ENCODE measurements around the gene IL25.

The IL25 gene

DNA sequence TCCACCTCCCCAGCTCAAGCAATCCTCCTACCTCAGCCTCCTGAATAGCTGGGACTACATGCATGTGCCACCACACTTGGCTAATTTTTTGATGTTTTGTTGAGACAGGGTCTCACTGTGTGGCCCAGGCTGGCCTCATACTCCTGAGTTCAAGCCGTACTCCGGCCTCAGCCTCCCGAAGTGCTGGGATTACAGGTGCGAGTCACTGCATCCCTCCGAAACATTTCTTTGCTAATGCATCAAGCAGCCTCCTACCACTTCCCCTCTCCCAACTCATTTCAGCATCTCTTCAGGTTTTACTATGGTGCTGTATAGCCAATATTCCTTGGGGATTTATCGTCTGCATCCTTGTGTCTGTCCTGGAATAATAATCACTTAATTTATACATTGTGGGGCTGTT lies 17.6 kb upstream of the IL25 start:
- no peak for DNase-seq

DNA sequence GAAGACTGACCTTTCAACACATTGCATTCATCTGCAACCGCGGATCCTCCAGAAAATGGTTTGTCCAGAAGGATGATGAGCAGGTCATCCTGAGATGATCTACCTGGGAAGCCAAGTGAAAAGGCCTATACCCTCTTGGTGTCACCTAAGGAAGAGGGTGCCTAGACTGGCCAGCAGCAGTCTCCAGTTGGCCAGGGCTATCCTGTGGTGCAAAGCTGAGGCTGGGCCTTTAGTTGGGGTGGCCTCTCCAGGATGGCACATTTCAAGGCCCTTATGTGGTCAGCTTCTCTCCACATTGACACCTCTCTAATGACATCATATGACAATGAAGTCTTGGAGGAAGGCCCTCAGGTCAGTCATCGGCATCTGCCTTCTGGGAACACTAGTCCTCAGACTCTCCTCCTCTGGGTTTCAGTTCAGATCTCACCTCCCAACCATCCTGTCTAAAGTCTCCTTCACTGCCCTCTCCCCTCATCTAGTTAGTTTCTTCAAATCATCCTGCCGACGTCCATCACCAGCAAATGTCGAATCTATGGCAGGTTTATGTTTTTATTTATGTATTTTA lies 16.7 kb upstream of the IL25 start:
- no peak for DNase-seq

DNA sequence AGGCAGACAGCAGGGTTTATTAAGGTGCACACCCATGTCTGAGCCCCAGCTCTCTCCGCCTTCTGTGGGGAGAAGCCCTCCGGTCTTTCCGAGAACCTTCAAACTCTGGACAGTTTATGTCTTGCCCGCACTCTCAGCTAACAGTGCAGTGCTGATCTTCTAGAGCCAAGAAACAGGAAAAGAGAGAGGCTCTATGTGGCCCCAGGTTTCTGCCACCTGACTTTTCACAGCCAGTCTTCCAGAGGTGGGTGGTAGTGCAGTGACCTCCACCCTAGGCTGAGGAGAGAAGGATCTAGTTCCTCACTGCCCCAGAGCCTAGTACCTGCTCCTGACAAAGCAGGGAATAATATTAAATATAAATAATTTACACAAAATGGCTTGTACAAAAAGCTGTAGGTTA lies 15.9 kb upstream of the IL25 start:
- DNase-seq: no peak

DNA sequence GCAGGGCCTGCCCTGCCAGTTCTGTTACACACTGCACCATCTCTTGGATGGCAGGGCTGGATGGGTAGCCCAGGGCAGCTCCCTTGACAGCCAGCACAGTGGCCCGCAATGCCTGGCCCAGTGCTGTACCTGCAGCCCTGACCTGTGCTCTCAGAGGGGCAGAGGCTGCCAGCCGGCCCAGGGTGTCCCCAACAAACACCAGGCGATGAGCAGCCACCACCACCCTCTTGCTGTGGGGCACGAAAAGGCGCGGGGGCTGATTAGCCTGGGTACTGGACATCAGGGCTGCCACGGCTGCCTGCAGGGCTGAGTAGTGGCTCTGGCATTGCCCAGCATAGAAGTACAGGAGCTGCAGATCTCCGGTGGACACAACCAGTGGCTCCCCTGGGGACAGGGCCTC lies 15.3 kb upstream of the IL25 start:
- DNase-seq: no peak

DNA sequence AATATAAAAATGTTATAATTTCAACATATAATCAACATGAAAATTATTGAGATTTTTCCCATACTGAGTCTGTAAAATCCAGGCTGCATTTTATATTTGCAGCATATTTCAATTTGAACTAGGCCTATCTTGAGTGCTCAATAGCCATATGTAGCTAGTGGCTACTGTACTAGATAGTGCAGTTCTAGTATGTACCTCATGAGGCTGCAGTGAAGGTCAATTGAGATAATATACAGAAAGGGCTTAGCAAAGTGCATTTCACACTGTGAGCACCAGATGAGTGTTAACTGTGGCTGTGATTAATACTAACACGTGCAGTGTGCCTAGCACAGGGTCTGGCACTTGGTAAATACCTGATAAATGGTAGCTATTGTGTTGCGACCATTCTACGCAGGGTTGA lies 14.6 kb upstream of the IL25 start:
- DNase-seq: no peak

DNA sequence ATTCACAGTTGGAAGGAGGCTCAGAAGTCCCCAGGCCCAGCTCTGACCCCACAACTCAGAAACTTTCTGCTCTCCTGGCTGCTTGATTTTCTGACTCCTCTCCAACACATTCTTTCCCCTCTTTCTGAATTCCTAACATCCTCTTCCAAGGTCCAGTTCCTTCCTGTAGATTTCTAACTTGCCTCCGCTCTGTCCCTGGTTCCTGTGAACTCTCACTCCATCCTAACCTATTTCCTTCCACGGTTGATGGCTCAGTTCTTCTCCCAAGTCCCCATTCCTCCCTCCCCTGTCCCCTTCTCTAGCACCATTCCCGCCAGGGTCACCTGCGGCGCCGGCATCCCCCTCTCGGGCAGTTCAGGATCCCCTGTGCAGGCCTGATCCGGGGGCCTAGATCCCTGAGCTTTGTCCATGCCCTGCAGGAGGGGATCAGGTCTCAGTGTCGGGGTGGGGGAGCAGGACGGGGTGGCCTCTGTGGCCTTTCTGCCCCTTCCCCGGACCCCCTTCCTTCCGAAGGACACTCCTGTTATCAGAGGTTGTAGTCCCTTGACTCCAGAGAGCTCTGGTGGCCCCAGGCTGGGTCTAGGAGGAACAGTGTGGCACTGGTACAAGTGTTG lies 13.9 kb upstream of the IL25 start:
- DNase-seq: no peak

DNA sequence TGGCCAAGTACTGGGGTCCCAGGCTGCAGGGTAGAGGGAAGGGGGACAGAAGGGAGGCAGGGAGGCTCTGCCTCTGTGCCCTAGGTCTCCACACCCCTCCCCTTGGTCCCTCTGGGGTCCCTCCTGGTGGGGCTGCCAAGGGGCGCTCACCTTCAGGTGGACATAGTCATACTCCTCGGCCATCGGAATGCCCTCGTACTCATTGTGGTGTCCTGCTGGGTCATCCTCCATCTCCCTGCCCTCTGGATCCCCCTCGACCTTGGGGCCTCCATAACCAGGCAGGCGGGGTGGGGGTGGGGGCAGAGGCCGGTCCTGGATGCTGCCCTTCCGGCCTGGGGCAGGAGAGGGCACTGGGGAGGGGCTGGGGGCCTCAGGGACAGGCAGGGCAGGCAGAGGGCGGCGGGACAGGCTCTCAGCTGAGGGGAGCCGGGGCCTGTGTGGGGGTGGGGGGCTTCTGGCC lies 13.4 kb upstream of the IL25 start:
- DNase-seq: no peak

DNA sequence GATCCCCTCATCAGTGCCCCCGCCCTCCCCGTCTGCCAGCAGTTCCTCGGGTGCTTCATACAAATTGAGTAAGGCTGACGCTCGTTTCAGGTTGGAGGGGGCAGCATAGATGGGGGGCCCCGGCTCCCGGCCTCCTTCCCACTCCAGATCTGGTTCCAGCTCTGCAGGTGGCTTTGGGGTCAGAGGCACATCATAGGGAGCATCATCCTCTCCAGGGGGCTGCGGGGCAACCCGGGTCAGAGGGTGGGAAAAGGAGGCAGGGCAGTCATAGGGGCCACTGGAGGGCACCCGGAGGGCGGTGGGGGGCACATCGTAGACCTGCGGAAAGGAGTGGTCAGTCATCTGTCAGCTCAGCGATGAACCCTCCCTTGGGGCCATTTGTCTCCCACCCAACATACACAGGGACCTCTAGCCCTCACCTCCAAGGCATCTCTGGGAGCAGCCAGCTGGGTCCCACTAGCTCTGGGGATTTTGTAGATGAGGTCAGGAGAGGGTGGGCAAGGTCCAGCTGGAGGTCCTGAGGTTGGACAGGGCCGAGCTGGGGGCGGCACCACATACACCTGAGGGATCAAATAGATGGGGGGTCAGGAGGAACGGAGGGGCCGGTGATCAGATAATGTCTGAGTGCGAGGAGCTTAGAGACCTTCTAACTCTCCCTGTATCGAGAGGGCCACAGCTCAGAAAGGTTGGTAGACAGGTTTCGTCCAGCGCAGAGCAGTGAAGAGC lies 12.7 kb upstream of the IL25 start:
- DNase-seq: no peak

DNA sequence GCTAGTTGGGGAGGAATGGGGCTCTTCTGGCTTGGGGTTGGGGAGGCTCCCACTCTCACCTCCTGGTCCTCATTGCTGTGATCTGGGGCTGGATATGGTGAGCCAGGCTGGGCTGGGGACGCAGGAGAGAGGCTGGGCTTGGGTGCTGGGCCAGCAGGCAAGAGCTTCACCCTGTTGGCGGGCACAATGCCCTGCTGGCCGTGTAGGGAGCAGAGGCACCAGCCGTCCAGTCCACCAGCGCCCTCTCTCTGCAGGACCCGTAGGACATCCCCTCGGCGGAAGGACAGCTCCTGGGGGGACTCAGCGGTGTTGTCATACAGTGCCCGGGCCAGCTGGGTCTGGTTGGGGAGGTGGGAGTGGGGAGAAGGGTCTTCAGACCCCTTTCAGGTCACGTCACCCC lies 12.1 kb upstream of the IL25 start:
- DNase-seq: no peak

DNA sequence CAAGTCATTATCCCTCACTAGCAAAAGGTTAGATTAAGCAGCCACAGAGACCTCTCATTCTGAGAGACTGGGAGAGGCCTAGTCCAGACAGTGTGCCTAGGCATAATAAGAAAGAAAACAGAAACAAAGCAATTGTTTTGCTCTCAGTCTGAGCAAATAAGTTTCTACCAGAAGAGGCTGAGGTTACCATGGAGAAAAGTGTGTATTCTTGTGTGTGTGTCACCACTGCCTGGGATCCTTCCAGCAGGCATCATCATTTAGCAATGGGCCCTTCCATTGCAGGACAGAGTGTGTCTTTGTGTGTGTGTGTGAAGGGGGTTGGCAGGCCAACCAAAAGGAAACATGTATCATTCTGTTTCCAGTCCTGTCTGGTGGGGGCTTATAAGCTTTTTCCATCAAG lies 11.3 kb upstream of the IL25 start:
- DNase-seq: no peak

DNA sequence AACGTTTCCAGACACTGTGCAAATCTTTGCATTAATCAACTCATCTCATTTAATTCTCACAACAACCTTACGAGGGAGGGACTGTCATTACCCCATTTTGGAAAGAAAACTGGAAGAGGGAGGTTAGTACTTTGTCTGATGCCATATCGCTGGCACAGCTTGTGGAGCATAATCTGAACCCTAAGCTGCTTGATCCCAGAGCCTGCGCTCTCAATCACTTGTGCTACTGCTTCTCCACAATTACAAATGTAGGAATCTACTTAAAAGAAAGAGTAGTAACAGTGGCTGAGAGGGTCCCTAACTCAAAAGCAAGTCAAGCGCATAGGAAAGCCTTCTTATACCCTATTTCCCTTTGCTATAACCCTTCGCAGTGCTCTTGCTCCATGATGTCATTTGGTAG lies 10.8 kb upstream of the IL25 start:
- DNase-seq: no peak

DNA sequence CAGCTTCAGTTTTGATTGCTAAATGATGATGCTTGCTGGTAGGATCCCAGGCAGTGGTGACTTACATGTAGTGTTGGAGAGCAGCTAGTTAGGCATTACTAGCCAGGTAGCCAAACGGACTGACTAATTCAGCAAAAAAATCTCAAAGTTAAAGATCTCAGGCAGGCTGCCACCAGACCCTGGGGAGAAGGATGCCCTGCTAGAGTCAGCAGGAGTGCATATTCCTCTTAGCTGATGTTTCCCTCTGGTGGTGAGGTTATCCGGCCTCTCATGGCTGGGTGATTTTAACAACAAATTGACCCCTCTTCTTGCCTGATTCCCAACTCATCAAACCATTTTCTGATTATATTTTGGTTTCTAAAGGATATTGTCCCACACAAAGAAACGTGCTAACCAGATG lies 10.4 kb upstream of the IL25 start:
- DNase-seq: no peak

DNA sequence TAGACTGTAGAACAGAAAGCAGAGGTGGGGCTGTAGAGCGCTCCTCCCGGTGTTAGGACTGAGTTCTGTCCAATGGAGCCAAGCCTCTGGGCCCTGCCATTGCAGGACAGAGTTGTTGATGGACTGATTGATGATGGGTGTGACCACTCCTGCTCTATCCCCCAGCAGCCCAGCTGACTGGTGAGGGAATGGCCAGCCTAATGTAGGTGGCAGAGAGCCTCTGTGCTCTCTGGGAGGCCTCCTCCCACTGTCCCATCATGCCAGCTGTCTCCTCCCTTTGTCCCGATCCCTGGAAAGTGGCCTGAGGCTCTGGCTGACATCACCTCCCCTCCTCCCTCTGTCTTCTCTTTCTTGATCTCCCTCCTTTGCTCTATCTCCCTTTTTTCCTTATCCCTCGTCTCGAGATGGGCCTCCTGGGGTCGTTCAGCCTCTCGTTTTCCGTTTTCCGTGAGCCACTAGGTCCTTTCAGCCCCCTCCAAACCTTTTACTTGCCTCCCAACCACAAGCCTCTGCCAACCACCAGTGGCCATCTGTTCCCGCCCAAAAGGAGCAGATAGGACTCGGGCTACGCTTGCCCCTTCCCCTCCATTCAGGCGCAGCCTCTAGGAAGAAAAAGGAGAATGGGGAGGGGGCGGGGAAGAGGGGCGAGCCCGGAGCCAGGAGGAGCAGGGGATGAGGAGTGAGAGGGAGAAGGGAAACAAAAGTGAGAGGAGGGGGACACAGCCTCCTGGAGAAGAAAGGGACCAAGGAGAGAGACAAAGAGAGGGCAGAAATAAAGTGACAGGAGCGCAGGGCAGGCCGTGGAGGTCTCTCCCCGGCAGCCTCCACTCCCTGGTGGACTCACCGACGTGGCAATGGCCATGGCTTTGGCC lies 8.2 kb upstream of the IL25 start:
- DNase-seq: no peak

DNA sequence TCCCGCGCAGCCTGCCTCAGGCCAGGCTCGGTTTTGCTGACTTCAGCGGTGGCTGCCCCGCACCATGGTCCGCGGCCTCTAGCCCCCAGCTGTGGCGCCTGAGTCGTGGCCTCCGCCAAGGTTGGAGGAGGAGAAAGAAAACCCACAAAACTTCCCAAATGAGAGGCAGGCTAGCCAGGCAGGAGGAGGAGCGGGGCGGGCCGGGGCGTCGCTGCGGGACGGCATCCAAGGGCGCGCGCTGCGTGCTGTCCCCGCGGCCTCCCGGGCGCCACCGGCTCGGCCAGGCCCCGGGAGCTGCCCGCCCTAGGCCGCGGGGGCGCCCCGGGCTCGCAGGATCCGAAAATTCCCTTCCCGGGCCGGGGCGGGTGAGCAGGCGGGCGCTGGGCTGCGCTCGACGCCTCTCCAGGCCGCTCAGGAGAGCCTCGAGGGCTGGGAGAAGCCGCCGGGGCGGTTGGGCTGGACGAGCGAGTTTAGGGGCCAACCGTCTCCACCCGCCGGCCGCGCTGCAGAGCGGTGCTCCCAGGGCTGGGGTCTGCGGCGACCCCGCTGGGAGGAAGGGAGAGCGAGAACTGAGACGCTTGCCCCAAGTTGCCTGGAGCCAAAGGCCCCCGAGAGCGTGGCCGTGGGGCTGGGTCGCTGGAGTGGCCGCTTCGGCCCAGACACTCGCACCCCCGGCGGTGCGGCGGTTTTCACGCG lies 7.4 kb upstream of the IL25 start, which contains the start of gene EFS:
Gene EFS, minus strand, starts transcription at position 137 of the 696 bp plus-strand sequence. CDS start 147 bp downstream, outside the sequence.
- no peak for DNase-seq

DNA sequence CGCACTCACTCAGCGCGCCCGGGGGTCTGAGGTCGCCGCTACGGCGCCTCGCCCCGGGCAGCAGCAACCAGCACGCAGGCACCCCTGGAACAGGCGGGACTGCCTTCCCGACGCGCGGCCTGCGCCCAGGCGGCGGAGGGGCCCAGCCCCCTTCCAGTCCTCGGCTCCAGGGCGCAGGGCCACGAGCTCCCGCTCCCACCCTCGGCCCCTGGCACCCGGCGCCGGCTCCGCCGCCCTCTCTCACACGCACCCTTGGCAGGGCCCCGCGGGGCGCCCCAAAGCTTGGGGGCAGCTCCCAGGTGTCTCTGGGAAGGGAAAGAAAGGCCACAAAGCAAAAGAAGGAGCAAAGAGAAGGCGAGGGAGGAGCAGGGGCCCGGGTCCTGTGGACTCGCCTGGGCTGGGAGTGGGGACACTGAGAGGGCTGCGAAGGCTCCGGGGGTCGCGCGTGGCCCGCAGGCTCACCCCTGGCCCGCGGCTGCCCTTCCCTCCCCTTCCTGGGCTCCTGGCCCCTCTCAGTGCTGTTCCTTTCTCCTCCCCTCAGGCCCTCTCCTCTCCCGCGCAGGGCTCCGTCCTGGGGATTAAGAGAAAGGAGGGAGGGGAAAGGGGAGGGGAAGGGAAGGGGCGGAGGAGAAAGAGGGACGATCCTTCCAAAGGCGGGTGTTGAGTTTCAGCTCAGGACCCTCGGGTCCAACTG lies 6.7 kb upstream of the IL25 start:
- DNase-seq: no peak

DNA sequence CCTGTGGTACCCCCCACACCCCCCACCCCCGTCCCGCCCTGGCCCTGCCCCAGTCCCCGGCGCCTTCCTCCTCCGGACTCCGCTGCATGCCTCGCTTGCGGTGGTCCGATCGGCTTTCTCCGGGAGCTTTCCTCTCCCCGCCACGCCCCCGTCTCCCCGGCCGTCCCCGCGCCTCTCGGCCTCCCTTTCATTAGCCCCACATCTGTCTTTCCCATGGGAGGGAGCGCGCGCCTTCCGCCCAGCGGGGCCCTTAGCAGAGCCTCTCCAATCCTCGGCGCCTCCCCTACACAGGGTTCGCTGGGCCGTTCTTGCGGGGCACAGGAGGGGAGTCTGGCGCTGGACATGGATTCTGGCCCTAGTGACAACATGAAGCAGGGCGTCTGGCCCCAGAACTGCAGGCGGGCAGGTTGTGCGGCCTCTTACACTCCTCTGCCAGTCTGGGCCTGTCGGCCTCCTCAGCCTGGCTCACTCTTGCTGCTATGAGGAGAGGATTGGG lies 6.1 kb upstream of the IL25 start:
- no peak for DNase-seq

DNA sequence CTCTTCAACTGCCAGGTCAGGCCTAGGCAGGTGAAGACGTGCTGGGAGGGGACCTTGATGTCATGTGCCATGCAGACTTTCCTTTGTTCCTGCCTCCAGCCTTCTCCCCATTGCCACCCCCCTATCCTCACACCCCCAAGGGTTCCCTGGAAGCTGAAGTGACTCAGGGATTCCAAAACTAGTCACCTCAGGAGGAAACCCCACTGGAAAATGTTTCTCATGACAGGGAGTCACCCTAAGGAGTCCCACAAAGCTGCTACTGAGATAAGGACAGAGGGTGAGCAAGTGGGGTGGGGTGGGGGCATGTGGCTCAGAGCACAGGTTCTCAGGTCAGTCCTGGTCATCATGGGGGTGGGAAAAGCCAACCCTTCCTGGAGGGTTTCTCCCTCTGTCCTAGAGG lies 2.4 kb upstream of the IL25 start:
- no peak for DNase-seq

DNA sequence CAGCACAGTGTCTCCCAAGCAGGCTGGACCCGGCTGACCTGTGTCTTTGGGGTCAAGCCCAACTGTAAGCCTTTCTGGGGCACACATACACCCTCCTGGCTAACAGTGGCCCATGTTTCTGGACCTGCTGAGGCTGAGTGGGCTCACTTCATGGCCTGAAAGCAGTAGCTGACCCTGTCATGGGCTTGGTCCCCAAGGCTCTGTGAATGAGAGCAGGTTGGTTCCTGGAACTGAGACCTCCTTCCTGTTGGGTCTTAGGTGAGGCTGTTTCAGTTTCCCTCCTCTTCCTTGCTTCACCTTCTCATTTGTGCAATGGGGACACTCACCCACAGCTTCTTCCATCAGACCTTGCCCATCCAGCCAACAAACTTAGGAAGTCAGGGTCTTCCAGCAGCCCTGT lies 744 bp upstream of the IL25 start:
- no peak for DNase-seq

DNA sequence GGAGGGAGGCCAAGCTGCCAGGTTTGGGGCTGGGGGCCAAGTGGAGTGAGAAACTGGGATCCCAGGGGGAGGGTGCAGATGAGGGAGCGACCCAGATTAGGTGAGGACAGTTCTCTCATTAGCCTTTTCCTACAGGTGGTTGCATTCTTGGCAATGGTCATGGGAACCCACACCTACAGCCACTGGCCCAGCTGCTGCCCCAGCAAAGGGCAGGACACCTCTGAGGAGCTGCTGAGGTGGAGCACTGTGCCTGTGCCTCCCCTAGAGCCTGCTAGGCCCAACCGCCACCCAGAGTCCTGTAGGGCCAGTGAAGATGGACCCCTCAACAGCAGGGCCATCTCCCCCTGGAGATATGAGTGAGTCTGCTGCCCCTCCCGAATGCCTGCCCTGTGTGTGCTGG lies 432 bp downstream of the IL25 start:
- no peak for DNase-seq

DNA sequence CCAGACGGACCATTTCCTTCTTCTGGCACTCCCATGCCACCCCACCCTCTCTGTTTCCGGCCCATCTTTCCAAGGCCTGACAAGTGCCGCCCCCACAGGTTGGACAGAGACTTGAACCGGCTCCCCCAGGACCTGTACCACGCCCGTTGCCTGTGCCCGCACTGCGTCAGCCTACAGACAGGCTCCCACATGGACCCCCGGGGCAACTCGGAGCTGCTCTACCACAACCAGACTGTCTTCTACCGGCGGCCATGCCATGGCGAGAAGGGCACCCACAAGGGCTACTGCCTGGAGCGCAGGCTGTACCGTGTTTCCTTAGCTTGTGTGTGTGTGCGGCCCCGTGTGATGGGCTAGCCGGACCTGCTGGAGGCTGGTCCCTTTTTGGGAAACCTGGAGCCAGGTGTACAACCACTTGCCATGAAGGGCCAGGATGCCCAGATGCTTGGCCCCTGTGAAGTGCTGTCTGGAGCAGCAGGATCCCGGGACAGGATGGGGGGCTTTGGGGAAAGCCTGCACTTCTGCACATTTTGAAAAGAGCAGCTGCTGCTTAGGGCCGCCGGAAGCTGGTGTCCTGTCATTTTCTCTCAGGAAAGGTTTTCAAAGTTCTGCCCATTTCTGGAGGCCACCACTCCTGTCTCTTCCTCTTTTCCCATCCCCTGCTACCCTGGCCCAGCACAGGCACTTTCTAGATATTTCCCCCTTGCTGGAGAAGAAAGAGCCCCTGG lies 3.1 kb downstream of the IL25 start:
- no peak for DNase-seq

DNA sequence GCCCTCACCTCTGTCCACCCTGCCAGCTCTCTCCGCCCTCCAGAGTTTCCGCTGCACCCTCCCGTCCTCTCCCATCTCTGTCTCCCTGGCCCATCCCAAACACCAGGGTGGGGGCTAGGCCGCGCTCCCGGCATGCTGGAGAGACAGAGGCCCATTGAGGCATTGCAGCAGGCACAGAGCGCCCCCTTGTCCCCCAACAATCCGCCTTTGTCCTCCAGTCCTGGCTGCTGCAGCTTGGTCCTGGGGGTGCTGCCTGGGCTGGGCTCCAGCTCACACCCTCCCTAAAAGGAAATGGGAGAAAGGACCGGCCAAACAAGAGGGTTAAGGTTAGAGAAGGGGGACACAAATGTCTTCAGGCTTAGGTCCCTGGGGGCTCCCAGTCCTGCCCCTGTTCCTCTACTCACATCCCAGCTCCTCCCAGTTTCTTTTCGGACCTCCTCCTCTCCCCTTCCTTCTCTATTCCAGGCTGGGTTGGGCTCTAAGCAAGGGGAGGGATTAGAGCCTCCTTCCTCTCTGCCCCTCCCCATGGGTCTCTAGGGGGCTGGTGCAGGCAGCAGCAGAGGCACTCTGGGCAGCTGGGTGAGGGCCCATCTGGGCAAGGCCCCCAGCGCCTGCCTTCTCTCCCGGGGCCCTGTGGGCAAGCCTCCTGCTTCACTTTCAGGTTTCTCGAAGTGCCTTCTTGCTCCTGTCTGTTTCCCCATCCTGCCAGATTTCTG lies 4.0 kb downstream of the IL25 start, which contains the start of gene CMTM5:
Gene CMTM5, plus strand, starts transcription at position 565 of the 716 bp plus-strand sequence. CDS start 206 bp downstream, outside the sequence.
- no peak for DNase-seq
